ENCODE results near the gene MYDGF. TPM values are rescaled to one million over a fixed set of nuclear protein-coding genes. Genes with fewer than 3 reads are reported as not detected.

Gene MYDGF
- total RNA-seq, 1 experiment from 2014 or later = 128 TPM

GRCh38 chr19:4707956-4708650, 38.0 kb upstream of the MYDGF start:
- ChIA-PET POLR2A (ENCODE audit: low non-redundant PET) (no interaction called here), CTCF (no interaction called here)
- Histone ChIP-seq H3K27ac (ENCODE audit: low read depth, low read length, poor library complexity, severe bottlenecking) (no peak overlapping the region), H3K4me1 (ENCODE audit: insufficient read depth, low read length, poor library complexity, severe bottlenecking) (no peaks in the 10 kb centered on the region), H3K9me3 (ENCODE audit: low read depth, low read length, poor library complexity, severe bottlenecking) (no peaks in the 10 kb centered on the region), H3K4me3 (ENCODE audit: low read depth, low read length, poor library complexity, severe bottlenecking) (no peak overlapping the region), H3K36me3 (ENCODE audit: insufficient read depth, low read length, poor library complexity, severe bottlenecking) (peaks cover 36% of the 10 kb centered on the region), H3K27me3 (replicated peaks; ENCODE audit: insufficient read depth, low read depth, low read length, poor library complexity) (no peaks in the 10 kb centered on the region)
- no TSS peak for BruUV-seq (replicated peaks)
- DNase-seq (ENCODE audit: low spot score) = no peak
- TF ChIP-seq CTCF (conservative IDR thresholded peaks at IDR 0.05; ENCODE audit: low read depth, low read length) (no peak), EZH2 (IDR thresholded peaks at IDR 0.05; ENCODE audit: borderline replicate concordance, low read depth, low read length, poor library complexity, severe bottlenecking) (no peak)
- intact Hi-C loops (cut with micrococcal nuclease; ENCODE audit: unreplicated experiment) = no loop called here

GRCh38 chr19:4707322-4707721, 37.2 kb upstream of the MYDGF start:
- Histone ChIP-seq H3K27me3 (replicated peaks; ENCODE audit: insufficient read depth, low read depth, low read length, poor library complexity) (no peaks in the 10 kb centered on the region), H3K36me3 (ENCODE audit: insufficient read depth, low read length, poor library complexity, severe bottlenecking) (peaks cover 31% of the 10 kb centered on the region), H3K9me3 (ENCODE audit: low read depth, low read length, poor library complexity, severe bottlenecking) (no peaks in the 10 kb centered on the region), H3K4me3 (ENCODE audit: low read depth, low read length, poor library complexity, severe bottlenecking) (no peak overlapping the region), H3K27ac (ENCODE audit: low read depth, low read length, poor library complexity, severe bottlenecking) (no peak overlapping the region), H3K4me1 (ENCODE audit: insufficient read depth, low read length, poor library complexity, severe bottlenecking) (no peaks in the 10 kb centered on the region)
- TF ChIP-seq CTCF (conservative IDR thresholded peaks at IDR 0.05; ENCODE audit: low read depth, low read length) (no peak), EZH2 (IDR thresholded peaks at IDR 0.05; ENCODE audit: borderline replicate concordance, low read depth, low read length, poor library complexity, severe bottlenecking) (no peak)
- ChIA-PET POLR2A (ENCODE audit: low non-redundant PET) (no interaction called here), CTCF (no interaction called here)
- BruUV-seq (replicated peaks) = no TSS peak
- intact Hi-C loops (cut with micrococcal nuclease; ENCODE audit: unreplicated experiment) = no loop called here
- no peak for DNase-seq (ENCODE audit: low spot score)

- Histone ChIP-seq H3K4me3 (ENCODE audit: low read depth, low read length, poor library complexity, severe bottlenecking) (no peak overlapping the region), H3K27me3 (replicated peaks; ENCODE audit: insufficient read depth, low read depth, low read length, poor library complexity) (no peaks in the 10 kb centered on the region), H3K36me3 (ENCODE audit: insufficient read depth, low read length, poor library complexity, severe bottlenecking) (peaks cover 36% of the 10 kb centered on the region), H3K4me1 (ENCODE audit: insufficient read depth, low read length, poor library complexity, severe bottlenecking) (no peaks in the 10 kb centered on the region), H3K9me3 (ENCODE audit: low read depth, low read length, poor library complexity, severe bottlenecking) (no peaks in the 10 kb centered on the region), H3K27ac (ENCODE audit: low read depth, low read length, poor library complexity, severe bottlenecking) (no peak overlapping the region)
- POLR2A ChIA-PET (ENCODE audit: low non-redundant PET) = no interaction called here
- BruUV-seq (replicated peaks) = no TSS peak
- TF ChIP-seq EZH2 (IDR thresholded peaks at IDR 0.05; ENCODE audit: borderline replicate concordance, low read depth, low read length, poor library complexity, severe bottlenecking) = no peak
- intact Hi-C loops (cut with micrococcal nuclease; ENCODE audit: unreplicated experiment) = no loop called here
- no peak for DNase-seq (ENCODE audit: low spot score)
- CTCF ChIA-PET = no interaction called here
These were observed 35.4 kb upstream of the MYDGF start for GRCh38 chr19:4705413-4706131.
